ENCODE data around the gene PNPLA1.

Gene PNPLA1

DNA sequence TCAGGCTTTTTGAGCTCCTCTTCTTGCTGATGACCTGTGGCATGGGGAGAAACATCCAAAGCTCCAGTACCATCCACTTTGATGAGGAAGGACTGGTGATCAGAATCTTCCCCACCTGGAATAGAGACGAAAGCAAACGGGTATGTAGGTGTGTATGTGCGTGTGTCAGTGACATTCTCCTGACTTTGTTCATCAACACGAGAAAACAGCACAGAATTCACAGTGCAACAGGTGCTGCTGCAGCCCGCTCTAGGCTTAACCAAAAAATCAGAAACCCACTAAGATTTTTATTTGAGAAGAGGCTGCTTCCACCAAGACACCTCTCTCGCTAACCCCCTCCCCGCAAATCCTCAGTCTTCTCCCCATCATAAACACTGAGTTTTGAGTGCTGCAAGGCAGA is 58.7 kb downstream of the PNPLA1 start:
- TF ChIP-seq CTCF (IDR thresholded peaks at IDR 0.05; ENCODE audit: low read depth, low read length), result no peak
- no peak overlapping the region for H3K4me2 ChIP-seq (ENCODE audit: low read length)
- H3K79me2 ChIP-seq (ENCODE audit: low read length), result no peaks in the 10 kb centered on the region
- H3K4me3 ChIP-seq (ENCODE audit: low read length), result no peak overlapping the region
- no peak overlapping the region for H3K27ac ChIP-seq (ENCODE audit: low read length)
- no peak overlapping the region for H2AFZ ChIP-seq (ENCODE audit: low read depth, low read length)
- no peaks in the 10 kb centered on the region for H3K9me3 ChIP-seq (ENCODE audit: insufficient read depth, low read length)
- H4K20me1 ChIP-seq (ENCODE audit: insufficient read depth, low read length), result no peaks in the 10 kb centered on the region
- H3K36me3 ChIP-seq (replicated peaks; ENCODE audit: low read depth, low read length), result no peaks in the 10 kb centered on the region
- H3K9ac ChIP-seq (ENCODE audit: low read length), result no peak overlapping the region
- peaks cover 2% of the 10 kb centered on the region; the same call in 1 of the 2 replicates for H3K4me1 ChIP-seq (ENCODE audit: low read length)
- H3K27me3 ChIP-seq (ENCODE audit: low read depth, low read length), result peaks cover 39% of the 10 kb centered on the region

DNA sequence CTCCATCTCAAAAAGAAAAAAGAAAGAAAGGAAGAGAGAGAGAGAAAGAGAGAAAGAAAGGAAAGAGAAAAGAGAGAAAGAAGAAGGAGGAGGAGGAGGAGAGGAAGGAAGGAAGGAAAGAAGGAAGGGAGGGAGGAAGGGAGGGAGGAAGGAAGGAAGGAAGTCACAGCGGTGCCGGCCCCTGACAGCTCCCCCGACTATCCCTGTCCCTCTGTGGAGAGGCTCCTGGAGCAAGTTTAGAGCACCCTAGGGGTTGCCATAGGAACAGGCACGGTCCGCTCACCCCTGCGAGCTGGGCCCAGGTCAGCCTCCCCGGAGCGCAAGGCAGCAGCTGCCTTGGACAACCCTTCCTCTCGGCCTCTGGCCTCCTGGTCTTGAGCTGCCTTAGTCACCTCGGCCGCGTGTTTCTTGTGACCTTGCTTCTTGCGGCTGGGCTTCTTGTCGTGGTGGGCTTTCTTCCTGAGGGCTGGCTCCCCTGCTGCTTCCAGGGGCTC is 60.0 kb downstream of the PNPLA1 start:
- no peak overlapping the region for H3K27ac ChIP-seq (ENCODE audit: low read length)
- H3K4me2 ChIP-seq (ENCODE audit: low read length), result no peak overlapping the region

GRCh38 chr6:36330366-36330765 is 60.5 kb downstream of the PNPLA1 start:
- Histone ChIP-seq H3K27me3 (ENCODE audit: low read depth, low read length) (peaks cover 56% of the 10 kb centered on the region), H3K4me2 (ENCODE audit: low read length) (no peak overlapping the region), H3K9ac (ENCODE audit: low read length) (no peak overlapping the region)

More for the DNA sequence above, 60.0 kb downstream of the PNPLA1 start:
- Histone ChIP-seq H3K27me3 (ENCODE audit: low read depth, low read length) (peaks cover 51% of the 10 kb centered on the region), H3K4me3 (ENCODE audit: low read length) (no peak overlapping the region), H3K9me3 (ENCODE audit: insufficient read depth, low read length) (no peaks in the 10 kb centered on the region), H3K36me3 (replicated peaks; ENCODE audit: low read depth, low read length) (no peaks in the 10 kb centered on the region), H3K79me2 (ENCODE audit: low read length) (no peaks in the 10 kb centered on the region), H3K9ac (ENCODE audit: low read length) (no peak overlapping the region), H2AFZ (ENCODE audit: low read depth, low read length) (no peak overlapping the region), H3K4me1 (ENCODE audit: low read length) (peaks cover 9% of the 10 kb centered on the region; the same call in 1 of the 2 replicates), H4K20me1 (ENCODE audit: insufficient read depth, low read length) (no peaks in the 10 kb centered on the region)
- TF ChIP-seq EZH2phosphoT487 (IDR thresholded peaks at IDR 0.05; ENCODE audit: low read depth), result no peak
- TF ChIP-seq CTCF (IDR thresholded peaks at IDR 0.05; ENCODE audit: low read depth, low read length), result no peak

GRCh38 chr6:36331381-36331780 is 61.5 kb downstream of the PNPLA1 start:
- Histone ChIP-seq H3K79me2 (ENCODE audit: low read length) (no peaks in the 10 kb centered on the region), H4K20me1 (ENCODE audit: insufficient read depth, low read length) (no peaks in the 10 kb centered on the region), H2AFZ (ENCODE audit: low read depth, low read length) (no peak overlapping the region), H3K4me1 (ENCODE audit: low read length) (peaks cover 10% of the 10 kb centered on the region), H3K9ac (ENCODE audit: low read length) (no peak overlapping the region), H3K27ac (ENCODE audit: low read length) (no peak overlapping the region), H3K27me3 (ENCODE audit: low read depth, low read length) (peaks cover 59% of the 10 kb centered on the region), H3K4me2 (ENCODE audit: low read length) (no peak overlapping the region), H3K4me3 (ENCODE audit: low read length) (no peak overlapping the region), H3K9me3 (ENCODE audit: insufficient read depth, low read length) (no peaks in the 10 kb centered on the region), H3K36me3 (replicated peaks; ENCODE audit: low read depth, low read length) (no peaks in the 10 kb centered on the region)
- TF ChIP-seq EZH2phosphoT487 (IDR thresholded peaks at IDR 0.05; ENCODE audit: low read depth) (no peak), CTCF (IDR thresholded peaks at IDR 0.05; ENCODE audit: low read depth, low read length) (no peak)

More at GRCh38 chr6:36330366-36330765, 60.5 kb downstream of the PNPLA1 start:
- no peaks in the 10 kb centered on the region for H3K36me3 ChIP-seq (replicated peaks; ENCODE audit: low read depth, low read length)
- no peak overlapping the region for H2AFZ ChIP-seq (ENCODE audit: low read depth, low read length)
- H3K79me2 ChIP-seq (ENCODE audit: low read length), result no peaks in the 10 kb centered on the region
- H3K4me1 ChIP-seq (ENCODE audit: low read length), result peaks cover 9% of the 10 kb centered on the region; the same call in 1 of the 2 replicates
- H3K9me3 ChIP-seq (ENCODE audit: insufficient read depth, low read length), result no peaks in the 10 kb centered on the region
- TF ChIP-seq CTCF (IDR thresholded peaks at IDR 0.05; ENCODE audit: low read depth, low read length) (no peak), EZH2phosphoT487 (IDR thresholded peaks at IDR 0.05; ENCODE audit: low read depth) (no peak)
- no peaks in the 10 kb centered on the region for H4K20me1 ChIP-seq (ENCODE audit: insufficient read depth, low read length)
- H3K27ac ChIP-seq (ENCODE audit: low read length), result no peak overlapping the region
- H3K4me3 ChIP-seq (ENCODE audit: low read length), result no peak overlapping the region

Measured in OCI-LY3 (cell line).